Measurements from ENCODE around the gene SGSM2.
A peak's percentile ranks its signal among the peaks of the same experiment; 100 is the strongest.

The SGSM2 gene

GRCh38 chr17:2337544-2338314 is 428 bp downstream of the SGSM2 start:
- DNase-seq = peak; percentile 53

GRCh38 chr17:2338315-2338657 is 985 bp downstream of the SGSM2 start:
- no peak for DNase-seq

- DNase-seq = no peak
Observed at GRCh38 chr17:2343421-2343820, 6.1 kb downstream of the SGSM2 start.

GRCh38 chr17:2344528-2344927 is 7.2 kb downstream of the SGSM2 start:
- no peak for DNase-seq

GRCh38 chr17:2346475-2346874 is 9.2 kb downstream of the SGSM2 start:
- DNase-seq = no peak

GRCh38 chr17:2347805-2348685 is 10.7 kb downstream of the SGSM2 start:
- no peak for DNase-seq

GRCh38 chr17:2351269-2351668 is 14.0 kb downstream of the SGSM2 start:
- DNase-seq = no peak

GRCh38 chr17:2354311-2354710 is 17.0 kb downstream of the SGSM2 start:
- no peak for DNase-seq

- no peak for DNase-seq
Observed at GRCh38 chr17:2357237-2357636, 19.9 kb downstream of the SGSM2 start.

GRCh38 chr17:2357931-2358434 is 20.7 kb downstream of the SGSM2 start:
- DNase-seq = no peak

- DNase-seq = no peak
Observed at GRCh38 chr17:2361010-2361760, 23.9 kb downstream of the SGSM2 start.

GRCh38 chr17:2362016-2362415 is 24.7 kb downstream of the SGSM2 start:
- no peak for DNase-seq

GRCh38 chr17:2362416-2362815 is 25.1 kb downstream of the SGSM2 start:
- no peak for DNase-seq

- DNase-seq = no peak
Observed at GRCh38 chr17:2362881-2363280, 25.6 kb downstream of the SGSM2 start.

- DNase-seq = no peak
Observed at GRCh38 chr17:2363318-2363717, 26.0 kb downstream of the SGSM2 start.

GRCh38 chr17:2363851-2364762 is 26.8 kb downstream of the SGSM2 start:
- no peak for DNase-seq

- no peak for DNase-seq
Observed at GRCh38 chr17:2364763-2365116, 27.4 kb downstream of the SGSM2 start.

GRCh38 chr17:2365132-2365531 is 27.8 kb downstream of the SGSM2 start:
- no peak for DNase-seq

- DNase-seq = no peak
Observed at GRCh38 chr17:2366747-2367494, 29.6 kb downstream of the SGSM2 start.

GRCh38 chr17:2368359-2368758 is 31.1 kb downstream of the SGSM2 start:
- no peak for DNase-seq

- DNase-seq = no peak
Observed at GRCh38 chr17:2369039-2369438, 31.7 kb downstream of the SGSM2 start.

Data from T-helper 9 cell (primary cell).